GM19328 (cell line): ENCODE results near the gene RGS3.

Experiments used
- ATAC-seq: cut with Tn5 transposase; IDR thresholded peaks from one replicate; pipeline ENCODE4 v1.9.1; 2021; ENCODE audit warnings: mild to moderate bottlenecking, moderate library complexity; ENCODE audit not compliant: unreplicated experiment

The RGS3 gene

GRCh38 chr9:113509463-113509862 lies 45.9 kb downstream of the RGS3 start:
- no peak for ATAC-seq

GRCh38 chr9:113511047-113511521 lies 47.6 kb downstream of the RGS3 start:
- ATAC-seq = no peak

- ATAC-seq = peak; percentile 44
Measured at GRCh38 chr9:113511856-113512761, 48.6 kb downstream of the RGS3 start.

GRCh38 chr9:113513111-113513510 lies 49.6 kb downstream of the RGS3 start:
- ATAC-seq = no peak

GRCh38 chr9:113513536-113513935 lies 50.0 kb downstream of the RGS3 start:
- ATAC-seq = no peak

- no peak for ATAC-seq
Measured at GRCh38 chr9:113514061-113514460, 50.5 kb downstream of the RGS3 start.

- no peak for ATAC-seq
Measured at GRCh38 chr9:113514748-113515147, 51.2 kb downstream of the RGS3 start.

GRCh38 chr9:113515862-113516261 lies 52.3 kb downstream of the RGS3 start:
- ATAC-seq = no peak

- ATAC-seq = peak; percentile 87
Measured at GRCh38 chr9:113516840-113517577, 53.5 kb downstream of the RGS3 start.

GRCh38 chr9:113519426-113520108 lies 56.0 kb downstream of the RGS3 start:
- ATAC-seq = no peak

- ATAC-seq = no peak
Measured at GRCh38 chr9:113520109-113520642, 56.6 kb downstream of the RGS3 start.

- no peak for ATAC-seq
Measured at GRCh38 chr9:113521693-113522255, 58.2 kb downstream of the RGS3 start.

GRCh38 chr9:113522419-113522818 lies 58.9 kb downstream of the RGS3 start:
- no peak for ATAC-seq

- ATAC-seq = no peak
Measured at GRCh38 chr9:113522858-113523257, 59.3 kb downstream of the RGS3 start.

GRCh38 chr9:113523421-113524141 lies 60.1 kb downstream of the RGS3 start:
- peak; percentile 87 for ATAC-seq

GRCh38 chr9:113524468-113524867 lies 60.9 kb downstream of the RGS3 start:
- no peak for ATAC-seq

GRCh38 chr9:113525205-113525604 lies 61.7 kb downstream of the RGS3 start:
- ATAC-seq = no peak

GRCh38 chr9:113525831-113526230 lies 62.3 kb downstream of the RGS3 start:
- no peak for ATAC-seq

- no peak for ATAC-seq
Measured at GRCh38 chr9:113526231-113526746, 62.8 kb downstream of the RGS3 start.

- ATAC-seq = no peak
Measured at GRCh38 chr9:113526841-113527240, 63.3 kb downstream of the RGS3 start.
